Measurements from ENCODE around the gene GOLGA5. TPM values are rescaled to one million over a fixed set of nuclear protein-coding genes. Genes with fewer than 3 reads are reported as not detected.

The GOLGA5 gene
- total RNA-seq, 1 experiment from 2014 or later = 25.4 TPM

DNA sequence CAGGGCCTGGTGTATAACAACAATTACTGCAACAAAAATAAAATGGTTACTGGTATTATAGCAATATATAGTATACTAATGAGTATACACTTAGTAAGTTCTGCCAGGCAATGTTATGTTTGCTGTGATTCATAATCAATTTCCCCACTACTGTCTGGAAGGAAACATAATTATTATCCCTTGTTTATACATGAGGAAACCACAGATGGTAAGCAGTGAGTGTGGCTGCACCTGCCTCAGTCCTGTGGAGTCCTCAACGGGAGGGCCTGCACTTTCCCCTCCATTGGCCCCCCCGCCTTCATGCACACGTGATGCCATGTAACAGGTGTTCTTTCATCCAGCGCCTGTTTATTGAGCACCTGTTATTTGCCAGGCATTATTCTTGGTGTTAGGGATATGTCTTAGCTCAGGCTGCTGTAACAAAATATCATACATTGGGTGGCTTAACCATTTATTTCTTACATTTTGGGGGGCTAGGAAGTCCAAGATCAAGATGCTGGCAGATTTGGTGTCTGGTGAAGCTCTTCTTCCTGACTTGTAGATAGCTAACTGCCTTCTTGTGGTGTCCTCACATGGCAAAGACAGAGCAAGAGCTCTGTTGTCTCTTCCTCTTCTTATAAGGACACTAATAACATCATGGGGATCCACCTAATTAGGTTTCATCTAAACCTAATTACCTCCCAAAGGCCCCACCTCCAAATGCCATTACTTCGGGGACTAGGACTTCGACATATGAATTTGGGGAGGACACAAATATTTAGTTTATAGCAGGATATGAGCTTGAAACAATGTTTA, 69.4 kb downstream of the GOLGA5 start:
- Mint-ChIP-seq H3K9me3 (peaks cover 0 to 5% of the 10 kb centered on the region in 2 experiments; a peak in 3 of 5 replicates), H3K4me1 (peaks cover 0 to 13% of the 10 kb centered on the region in 2 experiments; a peak in 2 of 4 replicates), H3K4me3 (no peak overlapping the region), H3K27ac (no peak overlapping the region), H3K27me3 (ENCODE audit: low read depth) (peaks cover 4% of the 10 kb centered on the region), H3K36me3 (ENCODE audit: insufficient read depth in 1 of 3, low read depth in 3 of 3) (no peaks in the 10 kb centered on the region; a peak in 1 of 7 replicates)
- no peak overlapping the region for H2BK20ac ChIP-seq (ENCODE audit: low read depth, low read length, poor library complexity, severe bottlenecking)
- H3K79me1 ChIP-seq (ENCODE audit: insufficient read depth, low read depth, low read length, poor library complexity, severe bottlenecking) = no peaks in the 10 kb centered on the region
- H3T11ph ChIP-seq (ENCODE audit: low read length) = no peak overlapping the region
- H2BK15ac ChIP-seq (ENCODE audit: low read depth, low read length) = no peak overlapping the region
- TF ChIP-seq, protein P1, sequence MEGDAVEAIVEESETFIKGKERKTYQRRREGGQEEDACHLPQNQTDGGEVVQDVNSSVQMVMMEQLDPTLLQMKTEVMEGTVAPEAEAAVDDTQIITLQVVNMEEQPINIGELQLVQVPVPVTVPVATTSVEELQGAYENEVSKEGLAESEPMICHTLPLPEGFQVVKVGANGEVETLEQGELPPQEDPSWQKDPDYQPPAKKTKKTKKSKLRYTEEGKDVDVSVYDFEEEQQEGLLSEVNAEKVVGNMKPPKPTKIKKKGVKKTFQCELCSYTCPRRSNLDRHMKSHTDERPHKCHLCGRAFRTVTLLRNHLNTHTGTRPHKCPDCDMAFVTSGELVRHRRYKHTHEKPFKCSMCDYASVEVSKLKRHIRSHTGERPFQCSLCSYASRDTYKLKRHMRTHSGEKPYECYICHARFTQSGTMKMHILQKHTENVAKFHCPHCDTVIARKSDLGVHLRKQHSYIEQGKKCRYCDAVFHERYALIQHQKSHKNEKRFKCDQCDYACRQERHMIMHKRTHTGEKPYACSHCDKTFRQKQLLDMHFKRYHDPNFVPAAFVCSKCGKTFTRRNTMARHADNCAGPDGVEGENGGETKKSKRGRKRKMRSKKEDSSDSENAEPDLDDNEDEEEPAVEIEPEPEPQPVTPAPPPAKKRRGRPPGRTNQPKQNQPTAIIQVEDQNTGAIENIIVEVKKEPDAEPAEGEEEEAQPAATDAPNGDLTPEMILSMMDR (conservative IDR thresholded peaks at IDR 0.05) = no peak
- no peaks in the 10 kb centered on the region; the same call in 1 of the 2 replicates for H3K4me1 ChIP-seq (ENCODE audit: insufficient read depth, low read length)
- H4K20me1 ChIP-seq (ENCODE audit: control insufficient read depth, insufficient read depth, insufficient read length) = no peaks in the 10 kb centered on the region
- H3K23me2 ChIP-seq (ENCODE audit: insufficient read length, low read depth, low read length, poor library complexity, severe bottlenecking) = no peaks in the 10 kb centered on the region
- no peak overlapping the region for H3K4ac ChIP-seq (ENCODE audit: low read depth, low read length)
- no peak overlapping the region for H2BK12ac ChIP-seq (ENCODE audit: insufficient read length, low read depth, low read length)
- no peak overlapping the region for H3K23ac ChIP-seq (ENCODE audit: insufficient read length, low read depth, low read length)
- no peak overlapping the region for H3K4me2 ChIP-seq (ENCODE audit: insufficient read depth, insufficient read length, low read length)
- no peak overlapping the region for H3K27ac ChIP-seq (ENCODE audit: insufficient read length, low read depth, low read length)
- H4K8ac ChIP-seq (replicated peaks; ENCODE audit: insufficient read length, low read depth, low read length) = no peak overlapping the region
- H3K9ac ChIP-seq (ENCODE audit: extremely low read depth, insufficient read length, low read length) = no peak overlapping the region
- no peaks in the 10 kb centered on the region for H3K79me2 ChIP-seq (ENCODE audit: insufficient read depth, low read length)
- H3K18ac ChIP-seq (ENCODE audit: insufficient read length, low read depth, low read length) = no peak overlapping the region
- no peaks in the 10 kb centered on the region for H3K27me3 ChIP-seq (ENCODE audit: insufficient read depth, low read length)
- no peak overlapping the region for H2BK120ac ChIP-seq (ENCODE audit: low read depth, low read length, poor library complexity, severe bottlenecking)
- H2AFZ ChIP-seq (ENCODE audit: low read length) = no peak overlapping the region
- H4K91ac ChIP-seq (ENCODE audit: insufficient read length, low read depth, low read length) = no peak overlapping the region
- no peaks in the 10 kb centered on the region for H3K9me3 ChIP-seq (ENCODE audit: control insufficient read depth, low read depth, low read length)
- no peak overlapping the region for H4K5ac ChIP-seq (ENCODE audit: insufficient read length, low read depth, low read length)
- WGBS (ENCODE audit: extremely low coverage, insufficient read length, low lambda C conversion rate) = no CpG with 5 or more reads among the region's 6 CpGs
- no peak overlapping the region for H2AK5ac ChIP-seq (ENCODE audit: insufficient read length, low read length)
- H3K14ac ChIP-seq (ENCODE audit: insufficient read depth, low read length) = no peak overlapping the region
- DNase-seq = no peak
- no peak overlapping the region for H3K56ac ChIP-seq (ENCODE audit: insufficient read length, low read depth, low read length)
- no peak overlapping the region for H2BK5ac ChIP-seq (ENCODE audit: insufficient read length, low read length)

All from H9 (cell line).